ENCODE data around the gene SMYD2.

- TF ChIP-seq REST (IDR thresholded peaks at IDR 0.05; ENCODE audit: insufficient read depth in 1 of 2, low read depth in 2 of 2, low read length in 2 of 2) (no peak), POLR2AphosphoS5 (IDR thresholded peaks at IDR 0.05; ENCODE audit: low read depth, low read length) (no peak), SIN3A (IDR thresholded peaks at IDR 0.05; ENCODE audit: borderline replicate concordance, insufficient read depth, low read length) (no peak), TAF1 (IDR thresholded peaks at IDR 0.05; ENCODE audit: borderline replicate concordance, insufficient read depth, low read length) (no peak), FOXP2 (optimal IDR thresholded peaks at IDR 0.05; ENCODE audit: borderline replicate concordance, extremely low read depth, extremely low read length, insufficient read depth) (no peak)
These were observed 100.2 kb downstream of the SMYD2 start for GRCh38 chr1:214380986-214381695.
